Ureter (tissue), 1 donor: Measurements from ENCODE around the gene SULT4A1. TPM values are rescaled to one million over a fixed set of nuclear protein-coding genes. Genes with fewer than 3 reads are reported as not detected.

ENCODE experiments used
- DNase-seq: peaks from one replicate; pipeline ENCODE4 v3.0.0-alpha.2; 2020; ENCODE audit warnings: low spot score
- total RNA-seq: library from RNA; stranded (reverse); gene quantifications from one replicate; pipeline ENCODE4 v1.2.4, GENCODE V29; 2023
- donor health status: DM: yes; HTN: yes; CAD: no.

The SULT4A1 gene
- total RNA-seq, 1 donor from 2014 or later: 1.8 TPM

DNA sequence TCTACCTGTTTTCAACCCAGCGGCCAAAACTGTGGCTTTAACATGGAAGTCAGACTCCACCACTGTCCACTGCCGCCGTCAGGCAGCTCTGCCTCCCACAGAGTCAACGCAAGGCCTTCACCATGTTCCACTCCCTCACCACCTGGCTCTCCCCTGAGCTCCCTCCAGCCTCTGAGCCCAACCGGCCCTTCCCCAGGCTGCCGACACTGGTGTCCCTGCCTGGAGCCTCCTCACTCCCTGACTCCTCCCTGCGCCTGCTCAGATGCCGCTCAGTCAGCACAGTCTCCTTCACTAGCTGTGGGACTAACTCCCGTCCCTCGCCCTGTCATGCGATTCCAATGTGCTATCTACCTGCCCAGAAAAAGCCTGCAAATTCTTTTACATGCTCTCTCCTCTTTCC, 16.3 kb downstream of the SULT4A1 start:
- DNase-seq: no peak

DNA sequence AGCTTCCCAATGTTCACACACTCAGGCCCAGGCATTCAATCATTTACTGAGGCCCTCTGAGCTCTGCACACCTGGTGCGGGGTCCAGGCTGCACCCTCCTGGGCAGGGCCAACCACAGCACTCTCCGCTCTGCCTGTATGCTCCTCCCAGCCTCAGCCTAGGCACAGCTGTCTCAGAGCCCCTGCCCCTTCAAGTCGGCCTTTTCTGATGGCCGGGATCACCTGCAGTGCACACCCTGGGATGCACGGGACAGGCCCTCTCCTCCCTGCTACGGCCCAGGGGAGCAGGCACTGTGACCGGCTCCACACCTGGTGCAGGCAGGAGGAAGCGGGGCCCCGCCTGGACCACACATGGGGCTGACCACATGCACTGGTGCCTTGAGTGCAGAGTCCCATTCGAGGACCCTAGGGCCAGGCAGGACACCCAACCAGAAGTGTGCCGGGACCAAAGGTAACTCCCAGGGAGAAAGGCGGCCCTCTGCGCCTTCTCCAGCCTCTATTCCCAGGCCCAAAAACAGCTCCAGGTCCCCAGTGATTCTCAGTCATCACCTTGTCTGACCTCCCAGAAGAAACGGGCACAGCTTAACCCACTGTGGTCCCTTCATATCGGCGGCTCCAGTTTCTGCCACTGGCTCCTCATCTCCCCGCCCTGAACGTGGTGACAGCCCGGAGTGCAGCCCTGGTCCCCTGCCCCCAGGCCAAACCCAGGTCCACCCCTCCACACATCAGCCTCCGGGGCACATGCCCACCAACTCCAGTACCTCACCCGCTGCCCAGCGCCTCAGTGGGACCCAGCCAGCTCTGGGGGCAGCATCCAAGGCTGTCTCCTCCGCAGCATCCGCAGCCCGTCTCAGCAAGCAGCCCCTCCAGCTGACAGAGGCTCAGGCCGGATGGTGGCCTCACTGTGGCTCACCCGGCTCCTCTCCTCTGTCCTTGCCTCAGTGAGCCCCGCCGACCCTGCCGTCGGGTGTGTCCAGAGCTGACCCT, 17.5 kb downstream of the SULT4A1 start:
- DNase-seq: no peak

DNA sequence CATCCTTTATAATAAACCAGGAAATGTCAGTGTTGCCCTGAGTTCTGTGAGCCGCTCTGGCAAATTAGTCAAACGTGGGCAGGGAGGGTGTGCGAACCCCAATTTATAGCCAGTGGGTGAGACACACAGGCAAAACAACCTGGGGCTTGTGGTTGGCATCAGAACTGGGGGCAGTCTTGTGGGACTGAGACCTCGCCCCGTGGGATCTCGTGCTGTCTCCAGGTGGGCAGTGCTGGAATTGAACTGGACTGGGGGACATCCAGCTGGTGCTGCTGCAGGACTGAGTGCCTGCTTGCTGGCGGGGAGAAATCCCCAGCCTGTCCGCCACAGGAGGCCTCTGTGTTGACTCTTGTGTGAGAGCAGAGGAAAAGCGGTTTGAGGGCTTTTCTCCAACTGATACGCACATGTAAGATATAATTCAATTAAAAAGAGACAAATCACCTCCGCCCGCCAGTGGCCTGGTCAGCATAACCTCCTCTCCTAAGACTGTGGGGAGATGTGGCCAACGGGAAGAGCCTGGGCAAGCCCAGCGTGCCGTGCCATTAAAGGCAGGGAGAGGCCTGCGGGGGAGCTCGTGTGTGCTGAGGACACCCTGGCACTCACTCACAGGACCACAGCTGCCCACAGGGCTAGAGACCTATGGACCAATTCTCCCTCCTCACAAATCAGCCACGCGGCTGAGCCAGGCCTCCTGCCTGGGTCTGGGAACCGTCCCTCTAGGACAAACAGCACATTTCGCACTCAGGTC, 18.4 kb downstream of the SULT4A1 start:
- DNase-seq: no peak

DNA sequence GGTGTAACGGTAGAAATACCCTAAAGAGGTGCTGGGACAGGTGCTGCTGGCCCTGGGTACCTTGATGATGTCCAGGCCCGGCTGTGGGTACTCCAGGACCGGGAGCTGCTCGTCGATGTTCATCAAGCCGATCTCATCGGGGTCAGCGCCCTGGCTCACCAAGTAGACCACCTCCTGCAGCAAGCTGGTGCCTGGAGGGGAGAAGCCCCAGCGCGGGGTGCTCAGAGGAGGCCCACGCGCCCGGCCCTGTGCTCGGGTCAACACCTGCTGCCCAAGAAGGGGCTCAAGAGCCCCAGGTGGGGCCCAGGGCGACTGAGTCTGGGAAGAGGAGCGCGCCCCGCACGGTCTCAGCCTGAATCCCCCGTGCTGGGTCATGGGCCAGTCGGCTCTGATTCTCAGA, 20.6 kb downstream of the SULT4A1 start:
- DNase-seq: no peak

DNA sequence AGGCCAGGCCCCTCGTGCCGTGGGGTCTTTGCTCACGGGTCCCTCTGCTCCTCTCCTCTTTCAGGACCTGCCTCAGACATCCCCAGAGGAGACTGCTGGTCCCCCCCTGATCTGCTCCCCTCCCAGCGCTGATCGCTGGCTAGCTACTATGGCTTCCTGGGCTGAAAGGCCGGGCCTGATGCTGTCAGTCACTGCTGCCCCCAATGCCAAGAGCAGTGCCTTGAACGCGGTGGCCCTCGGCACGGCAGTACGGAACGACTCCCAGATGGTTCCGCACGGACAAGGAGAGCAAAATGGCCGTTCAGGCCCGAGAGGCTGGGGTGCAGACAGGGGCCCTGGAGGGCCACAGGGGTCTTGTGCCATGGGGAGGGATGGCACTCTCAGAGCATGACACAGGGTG, 21.5 kb downstream of the SULT4A1 start:
- no peak for DNase-seq

DNA sequence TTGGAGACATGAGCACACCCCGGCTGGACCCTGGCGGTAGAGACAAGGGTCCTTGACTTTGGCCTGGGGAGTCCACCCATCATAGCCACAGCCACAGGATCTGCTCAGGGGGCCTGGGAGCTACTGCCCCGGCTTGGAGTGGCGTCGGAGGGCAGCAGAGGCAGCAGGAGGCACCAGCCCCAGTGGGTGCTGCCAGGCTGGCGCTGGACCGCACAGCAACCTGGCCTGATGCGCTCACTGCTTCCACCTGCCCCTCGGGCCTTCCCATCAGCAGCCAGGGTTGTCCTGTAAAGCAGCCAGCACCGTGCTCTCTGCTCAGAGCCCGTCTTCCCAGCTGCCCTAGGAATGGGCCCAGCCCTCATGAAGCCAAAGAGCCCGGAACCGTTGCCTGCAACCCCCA, 21.9 kb downstream of the SULT4A1 start:
- no peak for DNase-seq

DNA sequence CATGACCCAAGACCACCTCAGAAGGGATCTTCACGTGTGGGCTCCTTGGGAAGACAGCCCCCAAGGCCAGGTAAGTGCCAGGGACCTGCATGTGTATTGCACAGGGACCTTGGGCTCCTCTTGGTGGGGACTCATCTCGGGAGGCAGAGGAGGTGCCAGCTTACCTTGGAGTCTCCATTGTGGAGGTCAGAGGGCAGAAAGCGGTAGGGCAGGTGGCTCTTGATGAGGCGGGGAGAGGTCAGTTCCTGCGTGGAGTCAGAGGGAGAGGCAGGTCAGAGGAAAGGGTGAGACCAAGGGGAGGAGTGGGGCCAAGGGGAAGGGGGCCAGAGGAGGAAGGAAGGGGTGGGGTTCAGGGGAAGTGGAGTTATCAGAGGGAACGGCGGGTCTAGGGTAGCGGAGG, 22.5 kb downstream of the SULT4A1 start:
- no peak for DNase-seq

DNA sequence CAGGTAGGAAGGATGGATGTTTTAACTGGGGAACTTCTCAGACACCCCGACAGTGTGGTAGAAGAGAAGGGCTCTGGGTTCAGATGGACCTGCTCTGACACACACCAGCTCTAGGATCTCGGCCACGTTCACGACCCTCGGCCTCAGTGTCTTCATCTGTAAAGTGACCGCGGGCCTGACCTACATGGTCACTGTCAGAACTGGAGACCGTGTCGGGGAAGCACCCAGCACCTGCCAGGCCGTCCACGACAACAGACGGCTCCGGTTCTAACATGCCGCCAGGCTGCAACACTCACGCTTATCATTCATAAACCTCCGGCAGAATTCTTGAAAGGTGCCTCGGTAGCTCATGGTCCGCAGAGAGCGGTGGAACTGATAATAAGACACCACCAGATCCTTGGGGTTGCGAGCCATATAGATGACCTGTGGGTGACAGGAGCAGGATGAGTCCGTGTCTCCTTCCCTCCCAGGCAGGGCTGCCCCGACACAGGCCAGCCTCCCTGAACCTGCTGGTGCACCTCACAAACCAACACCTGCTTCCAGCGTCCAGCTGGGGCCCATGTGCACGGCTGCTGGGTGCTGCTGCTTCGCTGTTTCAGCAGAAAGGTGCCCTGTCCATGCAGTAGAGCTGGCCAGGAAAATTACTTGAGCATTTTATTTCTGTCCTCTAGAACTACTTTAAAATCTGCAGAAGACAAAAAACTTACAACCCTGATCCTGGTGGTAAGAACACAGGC, 23.6 kb downstream of the SULT4A1 start:
- no peak for DNase-seq

DNA sequence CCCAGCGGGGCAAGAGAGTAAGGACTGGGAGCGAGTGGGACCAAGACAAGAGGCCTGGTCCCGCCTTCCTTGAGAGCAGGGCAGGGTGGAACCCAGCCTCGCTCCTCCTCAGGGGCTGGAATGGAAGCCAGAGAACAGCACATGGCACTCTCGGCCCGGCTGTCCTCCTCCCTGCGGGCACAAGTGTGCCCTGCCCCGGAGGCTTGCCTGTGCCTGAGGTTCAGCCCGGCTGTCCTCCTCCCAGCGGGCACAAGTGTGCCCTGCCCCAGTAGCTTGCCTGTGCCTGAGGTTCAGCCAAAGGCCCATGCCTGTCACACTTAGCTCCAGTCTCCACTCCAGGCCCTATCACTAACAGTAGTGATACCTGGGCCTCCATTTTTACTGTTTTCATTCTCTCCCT, 24.2 kb downstream of the SULT4A1 start:
- no peak for DNase-seq

DNA sequence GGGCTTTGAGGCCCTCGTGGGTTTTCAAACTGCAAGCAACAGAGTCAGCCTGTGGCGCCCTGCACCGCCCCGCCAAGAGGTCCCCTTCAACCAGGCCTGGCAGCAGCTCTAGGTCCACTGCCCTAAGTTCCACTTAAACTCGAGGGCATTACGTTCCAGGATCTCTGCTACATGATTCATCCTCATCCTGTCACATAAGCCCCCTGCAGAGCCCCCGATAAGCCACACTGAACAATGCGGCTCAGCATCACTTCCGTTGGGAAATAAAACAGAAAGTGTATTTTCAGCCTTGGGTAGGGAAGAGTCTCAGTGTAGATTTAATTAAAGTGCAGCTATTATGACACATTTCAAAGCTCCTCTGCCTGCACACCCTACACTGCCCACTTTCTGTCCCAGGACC, 24.6 kb downstream of the SULT4A1 start:
- DNase-seq: no peak

DNA sequence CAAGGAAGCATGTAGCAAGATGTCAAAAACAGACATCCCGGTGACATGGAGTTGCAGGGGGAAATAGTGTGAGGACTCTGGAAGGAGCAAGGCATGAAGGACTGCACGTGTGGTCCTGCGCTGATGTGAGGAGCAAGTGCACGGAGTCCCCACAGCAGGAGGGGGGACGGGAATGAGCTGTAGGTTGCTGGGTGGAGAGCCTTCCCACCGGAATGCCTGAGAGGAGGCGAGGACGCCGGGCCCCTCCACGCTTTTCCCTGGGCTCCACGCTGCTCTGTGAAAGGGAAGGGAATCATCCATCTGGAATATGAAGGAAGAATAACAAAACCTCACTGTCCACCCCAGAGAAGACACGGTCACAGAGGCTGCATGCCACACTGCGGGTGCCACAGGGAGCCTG, 26.6 kb downstream of the SULT4A1 start:
- DNase-seq: no peak

DNA sequence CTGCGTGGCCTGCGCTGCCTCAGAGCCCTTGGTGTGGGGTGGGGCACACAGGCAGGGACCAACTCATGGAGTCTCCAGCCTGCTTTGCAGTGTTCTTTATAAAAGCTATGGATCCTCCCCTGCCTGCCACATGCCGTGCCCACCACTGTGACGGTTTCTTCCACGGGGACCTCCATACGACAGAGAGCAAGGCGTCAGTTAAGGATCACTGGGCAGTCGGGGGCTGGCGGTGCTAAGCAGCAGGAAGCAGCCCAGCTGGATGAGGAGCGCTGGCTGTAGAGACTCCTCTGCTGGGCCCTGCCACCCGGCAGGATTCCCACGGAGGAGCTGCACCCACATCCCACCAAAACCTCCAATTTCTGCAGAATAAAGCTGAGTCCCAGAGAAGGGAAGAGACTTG, 27.1 kb downstream of the SULT4A1 start:
- no peak for DNase-seq

DNA sequence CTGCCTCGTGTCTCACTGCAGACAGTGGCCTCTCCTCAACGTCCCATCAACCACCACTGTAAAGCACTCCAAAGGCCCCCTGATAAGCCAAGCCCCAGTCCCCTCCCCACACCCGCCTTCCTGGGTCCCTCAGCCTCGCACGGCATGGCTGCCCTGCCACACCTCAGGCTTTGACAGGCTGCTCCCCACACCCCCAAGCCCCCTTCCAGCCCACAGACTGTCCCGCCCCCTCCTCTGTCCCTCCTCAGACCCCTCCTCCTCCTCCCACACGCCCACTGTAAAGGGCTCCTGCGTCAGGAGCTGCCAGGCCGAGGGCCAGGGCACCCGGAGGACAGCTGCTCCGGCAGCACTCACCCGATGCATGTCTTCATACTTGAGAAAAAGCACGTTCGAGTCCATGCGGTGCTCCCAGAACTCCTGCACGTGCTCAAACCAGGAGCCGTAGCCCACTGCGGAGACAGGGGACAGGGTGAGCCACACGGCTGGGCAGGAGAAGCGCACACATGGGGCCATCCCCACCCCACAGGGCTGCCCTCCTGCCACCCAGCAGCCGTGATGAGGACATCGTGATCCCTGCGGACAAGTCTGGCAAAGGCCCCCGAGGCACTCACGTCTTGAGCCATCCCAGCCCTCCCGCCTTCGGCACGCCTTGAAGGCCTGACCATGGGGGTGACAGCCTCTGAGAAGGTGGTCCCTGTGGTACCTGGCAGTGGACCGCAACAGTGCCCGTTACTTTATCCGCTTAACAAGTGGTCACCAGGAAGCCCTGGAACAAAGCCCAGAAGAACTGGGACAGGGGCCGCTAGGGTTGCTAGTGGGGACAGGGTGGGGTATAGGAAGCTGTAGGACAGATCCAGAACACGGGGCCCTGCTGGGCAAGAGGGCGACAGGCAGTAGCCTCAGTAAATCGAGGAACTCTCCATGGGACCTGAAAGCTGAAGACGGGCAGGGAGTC, 28.8 kb downstream of the SULT4A1 start:
- DNase-seq: no peak

DNA sequence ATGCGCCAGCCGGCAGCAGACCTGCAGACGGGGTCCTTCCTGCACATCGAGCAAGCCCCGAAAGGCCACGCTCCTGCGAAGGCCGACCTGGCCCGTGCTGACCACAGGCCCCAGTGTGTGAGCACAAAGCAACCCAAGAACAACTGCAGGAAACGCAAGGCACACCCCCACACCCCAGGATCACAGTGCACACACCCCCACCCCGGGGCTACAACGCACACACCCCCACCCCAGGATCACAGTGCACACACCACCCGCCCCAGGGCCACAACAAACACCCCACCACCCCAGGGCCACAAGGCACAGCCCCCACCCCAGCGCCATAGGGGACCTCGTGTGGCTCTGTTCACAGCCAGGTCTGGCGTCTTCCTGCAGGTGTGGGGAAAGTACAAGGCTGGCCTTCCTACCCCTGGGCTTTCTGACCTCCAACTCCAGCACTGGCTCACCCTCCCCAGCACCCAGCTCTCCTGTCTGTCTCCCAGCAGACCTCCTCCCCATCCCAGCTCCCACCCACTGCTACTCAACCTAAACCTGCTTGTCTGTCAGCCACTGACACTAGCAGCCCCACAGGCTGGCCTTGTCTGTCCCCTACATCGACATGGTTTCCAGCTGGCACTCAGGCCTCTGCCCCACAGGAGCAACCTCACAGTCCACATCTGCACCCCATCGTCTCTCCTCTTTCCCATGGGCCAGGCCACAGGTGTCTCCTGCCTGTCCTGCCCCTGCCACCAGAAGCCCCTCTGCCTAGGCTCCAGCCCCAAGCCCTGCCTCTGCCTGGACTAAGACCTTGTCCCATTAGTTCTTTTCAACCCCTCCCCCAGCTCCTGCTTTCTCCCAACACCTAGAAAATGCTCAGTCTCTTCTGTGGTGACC, 29.7 kb downstream of the SULT4A1 start:
- no peak for DNase-seq

DNA sequence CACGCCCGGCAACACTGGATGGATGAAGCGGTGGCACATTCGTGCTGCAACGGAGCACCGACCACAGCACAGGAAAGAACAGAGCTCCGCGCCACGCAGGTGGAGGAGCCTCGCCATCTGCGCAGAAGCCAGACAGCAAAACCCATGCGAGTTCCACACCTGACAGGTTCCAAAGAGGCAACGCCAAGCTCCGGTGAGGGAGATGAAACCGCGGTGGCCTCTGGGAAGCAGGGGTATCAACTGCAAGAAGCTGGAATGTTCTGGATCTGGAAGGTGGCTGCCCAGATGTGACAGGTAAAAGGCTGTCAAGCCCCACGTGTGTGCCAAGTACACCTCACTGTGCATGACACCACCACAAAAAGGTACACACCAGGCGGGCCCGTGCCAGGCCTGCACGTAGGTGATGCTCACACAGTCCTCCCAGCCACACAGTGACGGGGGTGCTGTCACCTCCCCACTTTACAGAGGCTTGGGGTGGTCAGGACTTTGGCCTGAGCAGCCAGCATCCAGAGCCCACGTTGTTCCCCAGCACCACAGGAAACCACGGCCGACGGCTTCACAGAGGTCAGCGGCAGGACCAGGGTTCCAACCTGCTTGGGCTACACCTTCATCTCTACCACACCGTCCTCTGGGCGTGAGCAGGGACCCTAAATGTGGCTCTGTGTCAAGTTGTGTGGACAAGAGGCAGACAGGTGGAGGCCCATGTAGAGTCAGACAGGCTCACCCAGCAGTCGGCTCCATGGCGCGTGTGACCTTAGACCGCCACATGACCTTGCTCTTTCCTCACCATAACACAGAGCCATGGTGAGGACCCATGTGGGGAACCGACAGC, 30.5 kb downstream of the SULT4A1 start:
- no peak for DNase-seq

DNA sequence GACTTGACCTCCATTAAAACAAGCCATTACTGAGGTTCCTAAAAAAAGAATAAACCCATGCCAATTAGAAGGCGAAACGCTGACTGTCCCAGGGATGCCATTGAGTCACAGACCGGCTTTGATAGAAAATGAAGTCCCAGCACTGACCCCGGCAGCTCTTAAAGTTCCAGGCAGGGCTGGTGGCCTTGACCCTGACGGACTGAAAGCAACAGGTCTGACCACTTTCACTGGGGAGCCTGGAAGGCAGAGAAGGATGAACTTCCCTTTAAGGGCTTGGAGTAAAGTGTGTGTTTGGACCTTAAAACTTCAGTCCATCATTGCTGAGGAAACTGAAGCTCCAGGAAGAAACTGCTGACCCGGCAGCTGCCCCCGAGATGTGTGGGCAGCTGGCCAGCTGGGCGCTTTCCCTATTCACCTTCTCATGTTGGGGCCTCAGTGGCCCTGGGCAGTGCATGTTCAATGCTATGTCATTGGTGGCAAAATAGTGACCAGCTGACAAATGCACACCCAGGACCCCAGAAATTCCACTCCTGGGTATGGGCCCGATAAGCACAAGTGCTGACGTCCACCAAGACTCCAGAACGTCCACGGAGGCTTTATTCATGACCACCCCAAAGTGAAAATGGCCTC, 31.3 kb downstream of the SULT4A1 start:
- no peak for DNase-seq

DNA sequence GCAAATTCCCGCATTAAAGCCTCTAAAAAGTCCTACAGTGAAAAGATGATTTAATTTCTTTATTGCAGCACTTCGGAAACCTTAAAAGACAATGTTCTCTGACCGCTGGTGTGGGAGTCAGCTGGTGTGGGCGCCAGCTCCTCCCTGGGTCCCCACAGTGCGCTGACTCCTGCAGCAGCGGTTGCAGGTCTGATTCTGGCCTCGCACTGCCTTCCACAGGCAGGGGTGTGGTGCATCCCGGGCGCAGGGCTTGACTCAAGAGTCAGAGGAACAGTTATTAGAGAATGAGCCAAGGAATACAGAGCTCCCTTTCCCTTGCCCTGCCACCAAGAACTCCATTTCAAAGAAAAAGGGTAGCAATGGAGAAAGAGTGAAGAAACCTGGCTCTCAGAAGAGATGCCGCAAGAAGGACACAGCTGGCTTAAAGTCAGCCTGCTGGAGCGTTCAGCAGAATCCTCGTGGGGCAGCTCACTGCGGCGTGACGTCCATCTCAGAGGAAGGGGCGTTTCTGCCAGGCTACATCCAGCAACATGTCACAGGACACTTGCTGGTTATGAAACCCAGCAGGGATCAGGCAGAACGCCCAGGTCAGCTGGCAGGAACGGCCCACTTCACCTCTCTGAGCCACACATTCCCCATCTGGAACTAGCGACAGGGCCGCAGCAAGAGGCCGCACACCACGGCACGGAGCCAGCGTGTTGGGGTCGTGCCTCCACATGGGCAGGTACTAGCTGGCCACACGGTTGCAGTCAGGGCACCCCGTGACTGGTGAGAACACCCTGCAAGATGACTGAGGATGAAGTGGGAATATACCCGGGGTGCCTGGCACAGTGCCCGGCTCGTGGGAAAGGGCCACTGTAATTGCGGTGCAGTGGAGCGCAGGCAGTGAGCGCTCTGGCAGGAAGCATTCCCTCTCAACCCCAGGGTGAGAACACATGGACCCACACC, 32.1 kb downstream of the SULT4A1 start:
- no peak for DNase-seq
